H9 (cell line): ENCODE results near the gene IRAK1. TPM values are rescaled to one million over a fixed set of nuclear protein-coding genes. Genes with fewer than 3 reads are reported as not detected.

ENCODE experiments used
- DNase-seq: peaks from one replicate; pipeline ENCODE4 v3.0.0-alpha.2; 2017
- H2AFZ ChIP-seq: one replicate; pipeline ENCODE4 v1.6.1; 2013; ENCODE audit warnings: mild to moderate bottlenecking, low read length, control low read depth, moderate library complexity
- H2AK5ac ChIP-seq: 2 replicates; pipeline ENCODE4 v1.6.1; 2013; ENCODE audit warnings: low read length, control low read depth, mixed read lengths; ENCODE audit not compliant: insufficient read length
- H2BK120ac ChIP-seq: one replicate; pipeline ENCODE4 v1.6.1; 2013; ENCODE audit warnings: low read depth, mild to moderate bottlenecking, low read length, control low read depth, inconsistent platforms; ENCODE audit not compliant: poor library complexity, severe bottlenecking
- H2BK12ac ChIP-seq: 2 replicates; pipeline ENCODE4 v1.6.1; 2013; ENCODE audit warnings: low read length, control low read depth, mixed read lengths, low read depth; ENCODE audit not compliant: insufficient read length
- H2BK15ac ChIP-seq: 2 replicates; pipeline ENCODE4 v1.6.1; 2013; ENCODE audit warnings: low read depth, low read length, control low read depth
- H2BK20ac ChIP-seq: one replicate; pipeline ENCODE4 v1.6.1; 2013; ENCODE audit warnings: low read depth, mild to moderate bottlenecking, low read length, control low read depth, inconsistent platforms; ENCODE audit not compliant: poor library complexity, severe bottlenecking
- H2BK5ac ChIP-seq: 2 replicates; pipeline ENCODE4 v1.6.1; 2013; ENCODE audit warnings: low read length, control low read depth, mixed read lengths; ENCODE audit not compliant: insufficient read length
- H3K14ac ChIP-seq: 2 replicates; pipeline ENCODE4 v1.6.1; 2013; ENCODE audit warnings: low read length, control low read depth; ENCODE audit not compliant: insufficient read depth
- H3K18ac ChIP-seq: 2 replicates; pipeline ENCODE4 v1.6.1; 2013; ENCODE audit warnings: low read depth, mild to moderate bottlenecking, mixed read lengths, low read length, control low read depth; ENCODE audit not compliant: insufficient read length
- H3K23ac ChIP-seq: 2 replicates; pipeline ENCODE4 v1.6.1; 2013; ENCODE audit warnings: low read length, control low read depth, mixed read lengths, low read depth; ENCODE audit not compliant: insufficient read length
- H3K23me2 ChIP-seq: 2 replicates; pipeline ENCODE4 v1.6.1; 2013; ENCODE audit warnings: low read depth, mild to moderate bottlenecking, mixed read lengths, low read length, control low read depth; ENCODE audit not compliant: insufficient read length, poor library complexity, severe bottlenecking
- H3K27ac ChIP-seq: 2 replicates; pipeline ENCODE4 v1.5.1; 2013; ENCODE audit warnings: low read length, control low read depth, mixed read lengths, low read depth; ENCODE audit not compliant: insufficient read length
- H3K27me3 ChIP-seq: 2 replicates; pipeline ENCODE4 v1.6.1; 2013; ENCODE audit warnings: low read length, control low read depth, inconsistent platforms; ENCODE audit not compliant: insufficient read depth
- H3K4ac ChIP-seq: 2 replicates; pipeline ENCODE4 v1.6.1; 2013; ENCODE audit warnings: low read depth, mild to moderate bottlenecking, control low read depth, inconsistent platforms, low read length, moderate library complexity
- H3K4me1 ChIP-seq: 2 replicates; pipeline ENCODE4 v1.6.1; 2013; ENCODE audit warnings: low read length, control low read depth, inconsistent platforms; ENCODE audit not compliant: insufficient read depth
- H3K4me2 ChIP-seq: 2 replicates; pipeline ENCODE4 v1.6.1; 2013; ENCODE audit warnings: low read length, control low read depth, mixed read lengths; ENCODE audit not compliant: insufficient read length, insufficient read depth
- H3K56ac ChIP-seq: 2 replicates; pipeline ENCODE4 v1.6.1; 2013; ENCODE audit warnings: low read depth, mild to moderate bottlenecking, mixed read lengths, low read length, control low read depth; ENCODE audit not compliant: insufficient read length
- H3K79me1 ChIP-seq: 2 replicates; pipeline ENCODE4 v1.6.1; 2013; ENCODE audit warnings: low read depth, mild to moderate bottlenecking, moderate library complexity, low read length, control low read depth, inconsistent platforms; ENCODE audit not compliant: insufficient read depth, poor library complexity, severe bottlenecking
- H3K79me2 ChIP-seq: 2 replicates; pipeline ENCODE4 v1.6.1; 2013; ENCODE audit warnings: low read length, control low read depth, inconsistent platforms; ENCODE audit not compliant: insufficient read depth
- H3K9ac ChIP-seq: 2 replicates; pipeline ENCODE4 v1.6.1; 2013; ENCODE audit warnings: low read length, control low read depth, mixed read lengths; ENCODE audit not compliant: insufficient read length; ENCODE audit errors: extremely low read depth
- H3K9me3 ChIP-seq: one replicate; pipeline ENCODE4 v1.6.1; 2013; ENCODE audit warnings: low read depth, low read length, inconsistent platforms; ENCODE audit not compliant: control insufficient read depth
- H3T11ph ChIP-seq: one replicate; pipeline ENCODE4 v1.6.1; 2013; ENCODE audit warnings: mild to moderate bottlenecking, low read length, control low read depth, inconsistent platforms
- H4K20me1 ChIP-seq: one replicate; pipeline ENCODE4 v1.6.1; 2013; ENCODE audit not compliant: control insufficient read depth, insufficient read length, insufficient read depth
- H4K5ac ChIP-seq: 2 replicates; pipeline ENCODE4 v1.6.1; 2013; ENCODE audit warnings: low read depth, mild to moderate bottlenecking, mixed read lengths, low read length, control low read depth; ENCODE audit not compliant: insufficient read length
- H4K8ac ChIP-seq: replicated peaks from 2 replicates; pipeline ENCODE4 v1.6.1; 2013; ENCODE audit warnings: low read length, control low read depth, mixed read lengths, low read depth; ENCODE audit not compliant: insufficient read length
- H4K91ac ChIP-seq: 2 replicates; pipeline ENCODE4 v1.6.1; 2013; ENCODE audit warnings: low read depth, mild to moderate bottlenecking, moderate library complexity, mixed read lengths, low read length, control low read depth; ENCODE audit not compliant: insufficient read length
- H3K27ac Mint-ChIP-seq, 3 experiments: 2 replicates in 2 of 3; 3 replicates in 1 of 3; pipeline ENCODE4 v1.8.0; 2020 to 2021; ENCODE audit warnings: mixed read lengths in 3 of 3, mild to moderate bottlenecking in 1 of 3, moderate library complexity in 1 of 3
- H3K27me3 Mint-ChIP-seq: 2 replicates; pipeline ENCODE4 v1.8.0; 2021; ENCODE audit warnings: low read depth, mild to moderate bottlenecking, moderate library complexity, mixed read lengths
- H3K36me3 Mint-ChIP-seq, 3 experiments: 2 replicates in 2 of 3; 3 replicates in 1 of 3; pipeline ENCODE4 v1.8.0; 2020 to 2021; ENCODE audit warnings: low read depth in 3 of 3, mixed read lengths in 3 of 3; ENCODE audit not compliant: insufficient read depth in 1 of 3
- H3K4me1 Mint-ChIP-seq, 2 experiments: 2 replicates each; pipeline ENCODE4 v1.8.0; 2020; ENCODE audit warnings: mixed read lengths in 2 of 2
- H3K4me3 Mint-ChIP-seq, 2 experiments: 2 replicates in 1 of 2; 3 replicates in 1 of 2; pipeline ENCODE4 v1.8.0; 2020 to 2021; ENCODE audit warnings: mild to moderate bottlenecking in 2 of 2, mixed read lengths in 2 of 2, moderate library complexity in 1 of 2
- H3K9me3 Mint-ChIP-seq, 2 experiments: 2 replicates in 1 of 2; 3 replicates in 1 of 2; pipeline ENCODE4 v1.8.0; 2020; ENCODE audit warnings: mild to moderate bottlenecking in 2 of 2, mixed read lengths in 2 of 2, moderate library complexity in 1 of 2
- WGBS: extraction: QIAGEN DNeasy Blood & Tissue Kit; methylation state at CpG from one replicate; pipeline ENCODE4 v1.1.7; 2013; ENCODE audit warnings: missing lambda C conversion rate, low lambda C conversion rate, mixed read lengths; ENCODE audit not compliant: insufficient read length; ENCODE audit errors: extremely low coverage; 5-methylcytosine and 5-hydroxymethylcytosine counted together
- total RNA-seq: library from RNA; stranded (reverse); gene quantifications from 2 replicates; pipeline ENCODE4 v1.2.1, GENCODE V29; 2021
- TF ChIP-seq, protein P1 (sequence below): fragments of 200-600 bp; sonication (generic); conservative IDR thresholded peaks from 3 replicates; pipeline ENCODE4 v1.8.0; 2021; ENCODE audit warnings: antibody characterized with exemption, mild to moderate bottlenecking

Gene IRAK1
- total RNA-seq, 1 experiment from 2014 or later, result 98.4 TPM

GRCh38 chrX:154030266-154030665, 10.6 kb upstream of the IRAK1 start:
- no peak overlapping the region for H2AK5ac ChIP-seq
- H2AFZ ChIP-seq, result no peak overlapping the region
- Mint-ChIP-seq H3K27ac (no peak overlapping the region), H3K4me3 (no peak overlapping the region), H3K4me1 (peaks cover 26 to 33% of the 10 kb centered on the region in 2 experiments), H3K9me3 (peaks cover 81 to 91% of the 10 kb centered on the region in 2 experiments), H3K36me3 (peaks cover 32 to 61% (median 51%) of the 10 kb centered on the region in 3 experiments), H3K27me3 (peaks cover 5% of the 10 kb centered on the region; the same call in 1 of the 2 replicates)
- H3K79me1 ChIP-seq, result no peaks in the 10 kb centered on the region
- no peak overlapping the region for H2BK20ac ChIP-seq
- H3K23ac ChIP-seq, result no peak overlapping the region
- no peak overlapping the region for H3K27ac ChIP-seq
- H2BK120ac ChIP-seq, result no peak overlapping the region
- DNase-seq, result no peak
- no peak overlapping the region for H2BK5ac ChIP-seq
- TF ChIP-seq, protein P1, sequence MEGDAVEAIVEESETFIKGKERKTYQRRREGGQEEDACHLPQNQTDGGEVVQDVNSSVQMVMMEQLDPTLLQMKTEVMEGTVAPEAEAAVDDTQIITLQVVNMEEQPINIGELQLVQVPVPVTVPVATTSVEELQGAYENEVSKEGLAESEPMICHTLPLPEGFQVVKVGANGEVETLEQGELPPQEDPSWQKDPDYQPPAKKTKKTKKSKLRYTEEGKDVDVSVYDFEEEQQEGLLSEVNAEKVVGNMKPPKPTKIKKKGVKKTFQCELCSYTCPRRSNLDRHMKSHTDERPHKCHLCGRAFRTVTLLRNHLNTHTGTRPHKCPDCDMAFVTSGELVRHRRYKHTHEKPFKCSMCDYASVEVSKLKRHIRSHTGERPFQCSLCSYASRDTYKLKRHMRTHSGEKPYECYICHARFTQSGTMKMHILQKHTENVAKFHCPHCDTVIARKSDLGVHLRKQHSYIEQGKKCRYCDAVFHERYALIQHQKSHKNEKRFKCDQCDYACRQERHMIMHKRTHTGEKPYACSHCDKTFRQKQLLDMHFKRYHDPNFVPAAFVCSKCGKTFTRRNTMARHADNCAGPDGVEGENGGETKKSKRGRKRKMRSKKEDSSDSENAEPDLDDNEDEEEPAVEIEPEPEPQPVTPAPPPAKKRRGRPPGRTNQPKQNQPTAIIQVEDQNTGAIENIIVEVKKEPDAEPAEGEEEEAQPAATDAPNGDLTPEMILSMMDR, result no peak
- no peak overlapping the region for H2BK15ac ChIP-seq
- WGBS, result no CpG with 5 or more reads among the region's 20 CpGs
- no peak overlapping the region for H3K56ac ChIP-seq
- no peaks in the 10 kb centered on the region for H3K27me3 ChIP-seq
- H3K79me2 ChIP-seq, result no peaks in the 10 kb centered on the region
- no peak overlapping the region for H4K5ac ChIP-seq
- no peak overlapping the region for H3K9ac ChIP-seq
- no peak overlapping the region for H4K8ac ChIP-seq
- H4K20me1 ChIP-seq, result peaks cover 3% of the 10 kb centered on the region
- no peak overlapping the region for H2BK12ac ChIP-seq
- no peak overlapping the region for H4K91ac ChIP-seq
- H3K4ac ChIP-seq, result no peak overlapping the region
- H3K14ac ChIP-seq, result no peak overlapping the region
- no peak overlapping the region for H3K4me2 ChIP-seq
- peaks cover 19% of the 10 kb centered on the region for H3K9me3 ChIP-seq
- H3K23me2 ChIP-seq, result no peaks in the 10 kb centered on the region
- peaks cover 5% of the 10 kb centered on the region; the same call in 1 of the 2 replicates for H3K4me1 ChIP-seq
- H3T11ph ChIP-seq, result no peak overlapping the region
- no peak overlapping the region for H3K18ac ChIP-seq
